ENCODE measurements around the gene MUC20. TPM values are rescaled to one million over a fixed set of nuclear protein-coding genes. Genes with fewer than 3 reads are reported as not detected.
"Not testable (repeated sequence)": the region's sequence is repeated elsewhere in the genome, so short reads cannot be mapped to it uniquely, and the experiment has no call there.

The MUC20 gene
- total RNA-seq, 1 experiment from 2014 or later: 0.07 TPM

GRCh38 chr3:195693428-195694216 is 27.2 kb upstream of the MUC20 start:
- no peak for DNase-seq (ENCODE audit: low read depth)

GRCh38 chr3:195694217-195695076 is 26.3 kb upstream of the MUC20 start:
- not testable (repeated sequence) for DNase-seq (ENCODE audit: low read depth)

GRCh38 chr3:195696632-195697278 is 24.0 kb upstream of the MUC20 start:
- DNase-seq (ENCODE audit: low read depth): no peak

GRCh38 chr3:195697582-195698324 is 23.0 kb upstream of the MUC20 start:
- DNase-seq (ENCODE audit: low read depth): peak; percentile 92

- DNase-seq (ENCODE audit: low read depth): no peak
Observed at GRCh38 chr3:195698325-195698646, 22.5 kb upstream of the MUC20 start.

- DNase-seq (ENCODE audit: low read depth): no peak
Observed at GRCh38 chr3:195698647-195699387, 22.0 kb upstream of the MUC20 start.

GRCh38 chr3:195699388-195699771 is 21.4 kb upstream of the MUC20 start:
- no peak for DNase-seq (ENCODE audit: low read depth)

- DNase-seq (ENCODE audit: low read depth): no peak
Observed at GRCh38 chr3:195699860-195700259, 20.9 kb upstream of the MUC20 start.

GRCh38 chr3:195700319-195700718 is 20.5 kb upstream of the MUC20 start:
- DNase-seq (ENCODE audit: low read depth): no peak

- no peak for DNase-seq (ENCODE audit: low read depth)
Observed at GRCh38 chr3:195701042-195701915, 19.5 kb upstream of the MUC20 start.

- DNase-seq (ENCODE audit: low read depth): no peak
Observed at GRCh38 chr3:195703776-195704175, 17.0 kb upstream of the MUC20 start.

GRCh38 chr3:195704433-195704999 is 16.3 kb upstream of the MUC20 start:
- no peak for DNase-seq (ENCODE audit: low read depth)

GRCh38 chr3:195705081-195705991 is 15.4 kb upstream of the MUC20 start:
- no peak for DNase-seq (ENCODE audit: low read depth)

- DNase-seq (ENCODE audit: low read depth): no peak
Observed at GRCh38 chr3:195708061-195708460, 12.7 kb upstream of the MUC20 start.

GRCh38 chr3:195708626-195709481 is 11.9 kb upstream of the MUC20 start:
- DNase-seq (ENCODE audit: low read depth): no peak

GRCh38 chr3:195709676-195710085 is 11.1 kb upstream of the MUC20 start:
- DNase-seq (ENCODE audit: low read depth): no peak

GRCh38 chr3:195710126-195710905 is 10.5 kb upstream of the MUC20 start:
- not testable (repeated sequence) for DNase-seq (ENCODE audit: low read depth)

All from M059J (cell line).